ENCODE data around the gene OARD1.
A peak's percentile ranks its signal among the peaks of the same experiment; 100 is the strongest.
"Not testable (repeated sequence)": the region's sequence is repeated elsewhere in the genome, so short reads cannot be mapped to it uniquely, and the experiment has no call there.

The OARD1 gene, protein sequence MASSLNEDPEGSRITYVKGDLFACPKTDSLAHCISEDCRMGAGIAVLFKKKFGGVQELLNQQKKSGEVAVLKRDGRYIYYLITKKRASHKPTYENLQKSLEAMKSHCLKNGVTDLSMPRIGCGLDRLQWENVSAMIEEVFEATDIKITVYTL

GRCh38 chr6:41071923-41072835 lies at the start of gene OARD1:
OARD1 (minus strand) TSS chr6:41072356; CDS start chr6:41071634, 722 bp downstream.
- Mint-ChIP-seq H3K4me1 (peaks cover 44% of the 10 kb centered on the region), H3K27ac (peak within 1 kb of the TSS; percentile 97), H3K9me3 (no peaks in the 10 kb centered on the region), H3K4me3 (peak within 1 kb of the TSS; percentile 98), H3K27me3 (no peaks in the 10 kb centered on the region), H3K36me3 (peaks cover 18% of the 10 kb centered on the region)
- ATAC-seq = peak; percentile 89

DNA sequence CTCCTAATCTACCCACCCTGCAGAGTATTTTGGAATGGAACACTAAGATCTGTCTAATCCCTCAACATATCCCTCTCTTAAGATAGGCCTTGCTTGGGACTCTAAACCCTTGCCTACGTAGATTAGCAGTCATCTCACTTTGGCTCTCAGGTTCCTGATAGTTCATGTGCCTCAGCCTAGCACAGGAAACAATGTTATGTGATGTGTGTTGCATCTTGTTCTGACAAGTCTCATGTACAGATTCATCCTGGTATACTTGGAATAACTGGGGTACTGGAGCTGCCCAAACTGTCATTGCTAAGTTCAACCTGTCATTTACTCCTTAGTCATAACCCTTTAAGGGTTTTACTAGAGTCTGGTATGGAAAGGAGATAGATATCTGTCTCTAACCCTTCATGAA lies 47.9 kb upstream of the OARD1 start:
- ATAC-seq = no peak
- H3K4me1 Mint-ChIP-seq = no peaks in the 10 kb centered on the region
- H3K27ac Mint-ChIP-seq = no peak overlapping the region
- no peaks in the 10 kb centered on the region for H3K27me3 Mint-ChIP-seq
- H3K4me3 Mint-ChIP-seq = no peak overlapping the region
- peaks cover 32% of the 10 kb centered on the region for H3K36me3 Mint-ChIP-seq
- no peaks in the 10 kb centered on the region for H3K9me3 Mint-ChIP-seq

DNA sequence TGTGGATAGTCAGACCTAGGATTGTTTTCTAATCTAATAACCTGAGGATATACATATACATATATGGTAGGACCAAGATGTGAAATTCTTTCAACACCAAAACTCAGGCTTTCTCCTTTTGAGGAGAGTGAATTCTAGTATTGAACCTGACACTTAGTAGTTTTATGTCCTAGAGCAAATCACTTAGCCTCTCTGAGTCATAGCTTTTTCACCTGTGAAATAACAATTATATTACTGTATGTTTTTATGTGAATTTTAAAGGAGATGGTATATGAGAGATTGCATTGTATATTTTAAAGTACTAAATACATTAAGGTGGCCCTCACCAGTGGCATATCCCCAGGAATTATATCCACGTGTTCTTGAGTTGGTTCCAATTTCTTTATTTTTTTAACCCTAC lies 47.4 kb upstream of the OARD1 start:
- H3K27me3 Mint-ChIP-seq = no peaks in the 10 kb centered on the region
- no peaks in the 10 kb centered on the region for H3K4me1 Mint-ChIP-seq
- no peak for ATAC-seq
- no peak overlapping the region for H3K4me3 Mint-ChIP-seq
- no peak overlapping the region for H3K27ac Mint-ChIP-seq
- no peaks in the 10 kb centered on the region for H3K9me3 Mint-ChIP-seq
- H3K36me3 Mint-ChIP-seq = peaks cover 32% of the 10 kb centered on the region

- not testable (repeated sequence) for H3K36me3 Mint-ChIP-seq, H3K9me3 Mint-ChIP-seq, H3K27ac Mint-ChIP-seq, H3K4me1 Mint-ChIP-seq, ATAC-seq, H3K27me3 Mint-ChIP-seq, H3K4me3 Mint-ChIP-seq
Measured at GRCh38 chr6:41115027-41115426, 42.9 kb upstream of the OARD1 start.

GRCh38 chr6:41111017-41111416 lies 38.9 kb upstream of the OARD1 start:
- no peak for ATAC-seq
- Mint-ChIP-seq H3K9me3 (no peaks in the 10 kb centered on the region), H3K27ac (no peak overlapping the region)

GRCh38 chr6:41103847-41104246 lies 31.7 kb upstream of the OARD1 start:
- Mint-ChIP-seq H3K27me3 (no peaks in the 10 kb centered on the region), H3K4me3 (no peak overlapping the region), H3K27ac (no peak overlapping the region), H3K36me3 (peaks cover 25% of the 10 kb centered on the region), H3K9me3 (no peaks in the 10 kb centered on the region), H3K4me1 (no peaks in the 10 kb centered on the region)
- ATAC-seq = no peak

More at GRCh38 chr6:41111017-41111416, 38.9 kb upstream of the OARD1 start:
- H3K36me3 Mint-ChIP-seq = peaks cover 6% of the 10 kb centered on the region
- H3K27me3 Mint-ChIP-seq = no peaks in the 10 kb centered on the region
- no peaks in the 10 kb centered on the region for H3K4me1 Mint-ChIP-seq
- no peak overlapping the region for H3K4me3 Mint-ChIP-seq

- Mint-ChIP-seq H3K27me3 (no peaks in the 10 kb centered on the region), H3K36me3 (peaks cover 53% of the 10 kb centered on the region), H3K27ac (no peak overlapping the region), H3K4me1 (no peaks in the 10 kb centered on the region), H3K9me3 (no peaks in the 10 kb centered on the region), H3K4me3 (no peak overlapping the region)
- ATAC-seq = no peak
Measured at GRCh38 chr6:41100871-41101287, 28.7 kb upstream of the OARD1 start.

- Mint-ChIP-seq H3K27ac (no peak overlapping the region), H3K36me3 (peaks cover 68% of the 10 kb centered on the region), H3K9me3 (no peaks in the 10 kb centered on the region), H3K27me3 (no peaks in the 10 kb centered on the region), H3K4me1 (no peaks in the 10 kb centered on the region), H3K4me3 (no peak overlapping the region)
- ATAC-seq = no peak
Measured at GRCh38 chr6:41098366-41098765, 26.2 kb upstream of the OARD1 start.

DNA sequence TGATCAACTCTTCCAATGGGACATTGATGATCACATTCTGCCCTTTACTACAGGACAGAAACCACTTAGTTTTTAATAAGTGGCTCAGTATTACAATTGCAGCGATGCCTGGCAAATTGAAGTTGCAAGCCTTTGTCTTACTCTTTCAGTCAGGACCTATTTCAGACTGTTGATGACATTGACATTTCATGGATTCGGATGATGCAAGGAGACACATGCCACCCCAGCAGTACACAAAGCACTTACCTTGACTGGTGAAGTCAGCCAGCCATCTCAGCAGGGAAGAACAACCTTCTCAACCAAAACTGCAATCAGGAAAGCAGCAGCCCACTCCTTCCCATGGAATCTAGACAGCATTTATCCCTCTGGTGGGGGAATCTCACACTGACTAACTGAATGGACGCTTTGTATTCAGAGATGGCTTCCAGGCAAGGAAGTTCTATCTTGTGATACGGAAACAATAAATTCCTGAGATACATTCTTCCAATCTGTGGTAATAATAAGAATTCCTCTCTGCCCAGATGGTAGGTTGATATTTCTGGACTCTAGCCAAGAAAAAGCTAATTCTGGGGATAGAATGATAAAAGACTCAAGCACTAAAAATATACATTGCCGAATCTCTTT lies 25.4 kb upstream of the OARD1 start:
- Mint-ChIP-seq H3K27ac (no peak overlapping the region), H3K36me3 (peaks cover 73% of the 10 kb centered on the region), H3K4me3 (no peak overlapping the region), H3K4me1 (no peaks in the 10 kb centered on the region), H3K9me3 (no peaks in the 10 kb centered on the region), H3K27me3 (no peaks in the 10 kb centered on the region)
- no peak for ATAC-seq

DNA sequence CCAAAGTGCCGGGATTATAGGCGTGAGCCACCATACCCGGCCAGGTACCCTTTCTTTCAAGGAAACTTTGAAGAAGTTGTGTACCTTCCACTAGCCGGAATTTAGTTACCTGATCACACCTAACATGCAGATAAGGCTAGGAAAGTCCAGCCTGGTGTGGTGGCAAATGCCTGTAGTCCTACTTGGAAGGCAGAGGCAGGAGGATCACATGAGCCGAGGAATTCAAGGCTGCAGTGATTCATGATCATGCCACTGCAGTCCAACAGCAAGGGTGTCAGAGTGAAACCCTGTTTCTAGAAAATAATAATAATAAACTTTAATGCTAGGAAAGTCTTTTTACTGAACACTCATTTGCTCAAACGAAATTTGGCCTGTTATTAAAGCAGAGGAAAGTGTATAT lies 21.6 kb upstream of the OARD1 start:
- H3K4me3 Mint-ChIP-seq = no peak overlapping the region
- H3K27ac Mint-ChIP-seq = no peak overlapping the region
- H3K27me3 Mint-ChIP-seq = no peaks in the 10 kb centered on the region
- ATAC-seq = no peak
- peaks cover 75% of the 10 kb centered on the region for H3K36me3 Mint-ChIP-seq
- H3K4me1 Mint-ChIP-seq = no peaks in the 10 kb centered on the region
- no peaks in the 10 kb centered on the region for H3K9me3 Mint-ChIP-seq

GRCh38 chr6:41092421-41093140 lies 20.4 kb upstream of the OARD1 start:
- H3K27ac Mint-ChIP-seq = no peak overlapping the region
- H3K9me3 Mint-ChIP-seq = no peaks in the 10 kb centered on the region
- ATAC-seq = no peak
- no peaks in the 10 kb centered on the region for H3K27me3 Mint-ChIP-seq
- H3K4me3 Mint-ChIP-seq = no peak overlapping the region
- H3K4me1 Mint-ChIP-seq = no peaks in the 10 kb centered on the region
- H3K36me3 Mint-ChIP-seq = peaks cover 66% of the 10 kb centered on the region

GRCh38 chr6:41090841-41091761 lies 18.9 kb upstream of the OARD1 start:
- H3K27ac Mint-ChIP-seq = no peak overlapping the region
- H3K4me1 Mint-ChIP-seq = no peaks in the 10 kb centered on the region
- H3K4me3 Mint-ChIP-seq = no peak overlapping the region
- H3K9me3 Mint-ChIP-seq = no peaks in the 10 kb centered on the region
- H3K27me3 Mint-ChIP-seq = no peaks in the 10 kb centered on the region
- no peak for ATAC-seq
- H3K36me3 Mint-ChIP-seq = peaks cover 60% of the 10 kb centered on the region

GRCh38 chr6:41088451-41088850 lies 16.3 kb upstream of the OARD1 start:
- Mint-ChIP-seq H3K27me3 (no peaks in the 10 kb centered on the region), H3K4me1 (no peaks in the 10 kb centered on the region), H3K9me3 (no peaks in the 10 kb centered on the region), H3K27ac (no peak overlapping the region), H3K4me3 (no peak overlapping the region), H3K36me3 (peaks cover 66% of the 10 kb centered on the region)
- no peak for ATAC-seq

- no peak overlapping the region for H3K4me3 Mint-ChIP-seq
- ATAC-seq = no peak
- H3K9me3 Mint-ChIP-seq = no peaks in the 10 kb centered on the region
- H3K27me3 Mint-ChIP-seq = no peaks in the 10 kb centered on the region
- H3K36me3 Mint-ChIP-seq = peaks cover 64% of the 10 kb centered on the region
- no peak overlapping the region for H3K27ac Mint-ChIP-seq
- peaks cover 19% of the 10 kb centered on the region for H3K4me1 Mint-ChIP-seq
Measured at GRCh38 chr6:41085182-41085581, 13.0 kb upstream of the OARD1 start.

Data from stimulated activated memory B cell treated with anti-CD40 and anti-IgM and Interleukin-4, amounts not matched to agents 10 μg/mL and 1 μg/mL and 100 μg/mL, for 72 hours (primary cell).